HepG2 (cell line): ENCODE results near the gene TMEM14B. TPM values are rescaled to one million over a fixed set of nuclear protein-coding genes. Genes with fewer than 3 reads are reported as not detected.

Experiments used
- CBX2 ChIP-seq, 2 experiments: fragments of 200-600 bp in 1 of 2; sonication (generic); formaldehyde crosslinking in 1 of 2; IDR thresholded peaks; 2 replicates each; pipeline versions ENCODE4 v1.7.0 to v1.8.1; 2018 to 2022; ENCODE audit warnings: low read depth in 2 of 2, low read length in 1 of 2, mild to moderate bottlenecking in 1 of 2, missing genetic modification reagents in 1 of 2
- CREB1 ChIP-seq, 2 experiments: fragments of 450-650 bp in 1 of 2; IDR thresholded peaks; 2 replicates each; pipeline ENCODE4 v1.6.1; 2016 to 2017; ENCODE audit warnings: control low read depth in 1 of 2, mild to moderate bottlenecking in 1 of 2, missing compliant biosample characterization in 1 of 2, missing genetic modification characterization in 1 of 2
- DNMT1 ChIP-seq: sonication (generic); formaldehyde crosslinking; IDR thresholded peaks from 2 replicates; pipeline ENCODE4 v1.5.1; 2020; ENCODE audit warnings: mild to moderate bottlenecking, missing genetic modification reagents
- GABPA ChIP-seq, 2 experiments: IDR thresholded peaks; 2 replicates each; pipeline ENCODE4 v1.6.1; 2011 to 2016; ENCODE audit warnings: low read depth in 2 of 2, low read length in 1 of 2, missing biosample characterization in 1 of 2, missing genetic modification characterization in 1 of 2
- HOMEZ ChIP-seq: IDR thresholded peaks from 2 replicates; pipeline ENCODE4 v1.6.1; 2016; ENCODE audit warnings: low read depth
- ISL2 ChIP-seq: sonication (generic); formaldehyde crosslinking; IDR thresholded peaks from 2 replicates; pipeline ENCODE4 v1.5.0; 2020; ENCODE audit warnings: missing genetic modification reagents
- NFIC ChIP-seq: IDR thresholded peaks from 2 replicates; pipeline ENCODE4 v1.6.1; 2012; ENCODE audit warnings: mild to moderate bottlenecking, low read length, inconsistent platforms
- NFRKB ChIP-seq: fragments of 450-650 bp; IDR thresholded peaks from 2 replicates; pipeline ENCODE4 v1.6.1; 2017
- NR2F6 ChIP-seq, 2 experiments: IDR thresholded peaks; 2 replicates each; pipeline ENCODE4 v1.6.1; 2016; ENCODE audit warnings: antibody characterized with exemption in 1 of 2, mild to moderate bottlenecking in 1 of 2
- REPIN1 ChIP-seq: sonication (generic); formaldehyde crosslinking; IDR thresholded peaks from 2 replicates; pipeline ENCODE4 v1.8.0; 2022; ENCODE audit warnings: missing genetic modification reagents, low read depth, mild to moderate bottlenecking, borderline replicate concordance
- THYN1 ChIP-seq: sonication (generic); formaldehyde crosslinking; IDR thresholded peaks from 2 replicates; pipeline ENCODE4 v1.8.1; 2023; ENCODE audit warnings: low read depth, mild to moderate bottlenecking, moderate library complexity, missing genetic modification reagents, borderline replicate concordance
- USF2 ChIP-seq, 2 experiments: sonication (generic) in 1 of 2; formaldehyde crosslinking in 1 of 2; IDR thresholded peaks; 2 replicates each; pipeline versions ENCODE4 v1.5.1 to v1.6.1; 2011 to 2020; ENCODE audit warnings: borderline replicate concordance in 1 of 2, low read depth in 1 of 2, low read length in 1 of 2, mild to moderate bottlenecking in 1 of 2, missing genetic modification reagents in 1 of 2, moderate library complexity in 1 of 2
- ZNF251 ChIP-seq: sonication (generic); formaldehyde crosslinking; IDR thresholded peaks from 2 replicates; pipeline ENCODE4 v1.9.0; 2021; ENCODE audit warnings: mild to moderate bottlenecking, missing genetic modification reagents
- ZNF430 ChIP-seq: sonication (generic); formaldehyde crosslinking; IDR thresholded peaks from 2 replicates; pipeline ENCODE4 v1.9.0; 2021; ENCODE audit warnings: mild to moderate bottlenecking, missing genetic modification reagents
- ZNF510 ChIP-seq: sonication (generic); formaldehyde crosslinking; IDR thresholded peaks from 2 replicates; pipeline ENCODE4 v1.4.0; 2020; ENCODE audit warnings: low read depth, mild to moderate bottlenecking, missing genetic modification reagents
- ZNF572 ChIP-seq: sonication (generic); formaldehyde crosslinking; IDR thresholded peaks from 2 replicates; pipeline ENCODE4 v1.5.1; 2020; ENCODE audit warnings: mild to moderate bottlenecking, missing genetic modification reagents
- ZNF574 ChIP-seq: sonication (generic); formaldehyde crosslinking; IDR thresholded peaks from 2 replicates; pipeline ENCODE4 v1.4.0; 2020; ENCODE audit warnings: missing genetic modification reagents
- ZNF605 ChIP-seq: sonication (generic); formaldehyde crosslinking; IDR thresholded peaks from 2 replicates; pipeline ENCODE4 v1.8.0; 2022; ENCODE audit warnings: mild to moderate bottlenecking, missing genetic modification reagents
- ZNF652 ChIP-seq: IDR thresholded peaks from 2 replicates; pipeline ENCODE4 v1.6.1; 2016; ENCODE audit warnings: low read depth, borderline replicate concordance
- ZNF7 ChIP-seq: IDR thresholded peaks from 2 replicates; pipeline ENCODE4 v1.6.1; 2016; ENCODE audit warnings: missing biosample characterization, missing genetic modification reagents
- polyA plus RNA-seq, 8 experiments: library from polyadenylated mRNA; depleted of rRNA in 3 of 8; stranded (reverse) in 7 of 8; unstranded in 1 of 8; fragments of >200 nt; fragmentation: Illumina TruSeq in 4 of 8; extraction: Trizol in 4 of 8; gene quantifications; 2 replicates each; pipeline versions ENCODE4 v1.2.1 to v1.2.3, GENCODE V29; 2011 to 2016; ENCODE audit warnings: low read depth in 4 of 8, missing spikeins in 1 of 8, mixed read lengths in 1 of 8; ENCODE audit not compliant: insufficient read depth in 1 of 8
- total RNA-seq, 5 experiments: library from RNA; depleted of rRNA; stranded (reverse); fragments of >200 nt; fragmentation: Illumina TruSeq; extraction: Trizol; gene quantifications; 2 replicates each; pipeline ENCODE4 v1.2.3, GENCODE V29; 2016; ENCODE audit warnings: low read depth in 1 of 5
- TF ChIP-seq, protein P1 (sequence below): sonication (generic); formaldehyde crosslinking; IDR thresholded peaks from 2 replicates; pipeline ENCODE4 v1.8.0; 2022; ENCODE audit warnings: mild to moderate bottlenecking, missing genetic modification reagents; ENCODE audit not compliant: insufficient replicate concordance

The TMEM14B gene
- total and polyA plus RNA-seq, 2 of the 13 experiments (the other 11 are each of a cell fraction or from before 2014, with no cell fraction given), result 133 to 200 TPM

GRCh38 chr6:10721850-10722569, 25.6 kb upstream of the TMEM14B start (continued):
- TF ChIP-seq ZNF251, result no peak
- TF ChIP-seq USF2 (IDR thresholded peaks at IDR 0.05; ENCODE audit: low read depth, low read length), result no peak
- TF ChIP-seq USF2 (CRISPR knock-in tag; IDR thresholded peaks at IDR 0.05; ENCODE audit: borderline replicate concordance), result no peak
- no peak for TF ChIP-seq ISL2
- no peak for TF ChIP-seq NFIC
- TF ChIP-seq CREB1 (IDR thresholded peaks at IDR 0.05), result no peak
- no peak for TF ChIP-seq CREB1 (CRISPR knock-in tag; IDR thresholded peaks at IDR 0.05)
- TF ChIP-seq ZNF430 (CRISPR knock-in tag), result no peak
- TF ChIP-seq, protein P1, sequence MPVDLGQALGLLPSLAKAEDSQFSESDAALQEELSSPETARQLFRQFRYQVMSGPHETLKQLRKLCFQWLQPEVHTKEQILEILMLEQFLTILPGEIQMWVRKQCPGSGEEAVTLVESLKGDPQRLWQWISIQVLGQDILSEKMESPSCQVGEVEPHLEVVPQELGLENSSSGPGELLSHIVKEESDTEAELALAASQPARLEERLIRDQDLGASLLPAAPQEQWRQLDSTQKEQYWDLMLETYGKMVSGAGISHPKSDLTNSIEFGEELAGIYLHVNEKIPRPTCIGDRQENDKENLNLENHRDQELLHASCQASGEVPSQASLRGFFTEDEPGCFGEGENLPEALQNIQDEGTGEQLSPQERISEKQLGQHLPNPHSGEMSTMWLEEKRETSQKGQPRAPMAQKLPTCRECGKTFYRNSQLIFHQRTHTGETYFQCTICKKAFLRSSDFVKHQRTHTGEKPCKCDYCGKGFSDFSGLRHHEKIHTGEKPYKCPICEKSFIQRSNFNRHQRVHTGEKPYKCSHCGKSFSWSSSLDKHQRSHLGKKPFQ (CRISPR knock-in tag), result no peak
- no peak for TF ChIP-seq CBX2 (IDR thresholded peaks at IDR 0.05; ENCODE audit: low read depth, low read length)
- no peak for TF ChIP-seq CBX2 (CRISPR knock-in tag; IDR thresholded peaks at IDR 0.05; ENCODE audit: low read depth)
- TF ChIP-seq NR2F6 (IDR thresholded peaks at IDR 0.05), result no peak
- TF ChIP-seq NR2F6 (CRISPR knock-in tag; IDR thresholded peaks at IDR 0.05), result no peak
- TF ChIP-seq NFRKB, result no peak
- no peak for TF ChIP-seq ZNF652
- no peak for TF ChIP-seq HOMEZ (CRISPR knock-in tag)
- TF ChIP-seq REPIN1 (CRISPR knock-in tag), result peak; percentile 16; the same call in 1 of the 2 replicates
- TF ChIP-seq ZNF572, result 0 out of 2 replicates have a peak, but pooled peaks have one; percentile 9
- TF ChIP-seq GABPA (IDR thresholded peaks at IDR 0.05; ENCODE audit: low read depth, low read length), result no peak
- TF ChIP-seq GABPA (CRISPR knock-in tag; IDR thresholded peaks at IDR 0.05; ENCODE audit: low read depth), result no peak
- TF ChIP-seq ZNF574 (CRISPR knock-in tag), result peak; percentile 5
- no peak for TF ChIP-seq THYN1 (CRISPR knock-in tag)
- TF ChIP-seq DNMT1 (CRISPR knock-in tag), result no peak
- TF ChIP-seq ZNF510, result no peak
- TF ChIP-seq ZNF7 (CRISPR knock-in tag), result no peak
- no peak for TF ChIP-seq ZNF605 (CRISPR knock-in tag)
